Panc1 (cell line): ENCODE results near the gene MYO18A.

Source experiments
- POLR2AphosphoS5 ChIP-seq: IDR thresholded peaks from 2 replicates; pipeline ENCODE4 v1.6.1; 2012; ENCODE audit warnings: mild to moderate bottlenecking, low read depth, low read length, moderate library complexity
- TF ChIP-seq, protein P1 (sequence below): fragments of 450-650 bp; IDR thresholded peaks from 2 replicates; pipeline ENCODE4 v1.5.1; 2017; ENCODE audit warnings: mild to moderate bottlenecking

DNA sequence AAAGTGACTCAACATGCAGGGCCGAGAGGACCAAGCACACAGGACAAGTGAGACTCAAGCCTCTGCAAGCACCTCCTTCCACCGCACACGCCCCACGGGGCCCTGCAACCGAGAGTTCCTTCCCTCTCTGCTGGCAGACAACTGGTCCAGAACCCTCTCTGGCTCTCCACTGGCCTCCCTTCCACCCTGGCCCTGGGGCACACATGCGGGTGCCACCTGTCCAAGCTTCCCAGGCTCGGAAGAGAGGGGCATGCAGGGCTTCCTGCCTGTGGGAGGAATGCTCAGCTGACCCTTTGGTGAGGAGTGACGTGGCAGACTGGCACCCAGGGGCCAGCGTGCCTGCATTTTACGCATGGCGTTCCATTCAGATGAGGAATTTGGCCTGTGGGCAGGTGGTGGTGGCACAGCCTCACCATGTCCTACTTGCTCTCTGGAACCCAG is 77.4 kb downstream of the MYO18A start:
- no peak for TF ChIP-seq POLR2AphosphoS5
- TF ChIP-seq, protein P1, sequence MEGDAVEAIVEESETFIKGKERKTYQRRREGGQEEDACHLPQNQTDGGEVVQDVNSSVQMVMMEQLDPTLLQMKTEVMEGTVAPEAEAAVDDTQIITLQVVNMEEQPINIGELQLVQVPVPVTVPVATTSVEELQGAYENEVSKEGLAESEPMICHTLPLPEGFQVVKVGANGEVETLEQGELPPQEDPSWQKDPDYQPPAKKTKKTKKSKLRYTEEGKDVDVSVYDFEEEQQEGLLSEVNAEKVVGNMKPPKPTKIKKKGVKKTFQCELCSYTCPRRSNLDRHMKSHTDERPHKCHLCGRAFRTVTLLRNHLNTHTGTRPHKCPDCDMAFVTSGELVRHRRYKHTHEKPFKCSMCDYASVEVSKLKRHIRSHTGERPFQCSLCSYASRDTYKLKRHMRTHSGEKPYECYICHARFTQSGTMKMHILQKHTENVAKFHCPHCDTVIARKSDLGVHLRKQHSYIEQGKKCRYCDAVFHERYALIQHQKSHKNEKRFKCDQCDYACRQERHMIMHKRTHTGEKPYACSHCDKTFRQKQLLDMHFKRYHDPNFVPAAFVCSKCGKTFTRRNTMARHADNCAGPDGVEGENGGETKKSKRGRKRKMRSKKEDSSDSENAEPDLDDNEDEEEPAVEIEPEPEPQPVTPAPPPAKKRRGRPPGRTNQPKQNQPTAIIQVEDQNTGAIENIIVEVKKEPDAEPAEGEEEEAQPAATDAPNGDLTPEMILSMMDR = no peak
